Tibial nerve (tissue), 3 donors: ENCODE results near the gene PNMT.

Experiments
- CTCF ChIP-seq, 5 experiments: fragments of 200-600 bp in 3 of 5; fragments of 450-650 bp in 2 of 5; sonication (generic) in 3 of 5; IDR thresholded peaks; one replicate each; pipeline ENCODE4 v1.5.1; 2016 to 2019; ENCODE audit warnings: antibody characterized with exemption in 5 of 5, mild to moderate bottlenecking in 3 of 5, moderate library complexity in 2 of 5
- POLR2A ChIP-seq, 2 donors: fragments of 450-650 bp; IDR thresholded peaks; one replicate each; pipeline ENCODE4 v1.6.1; 2017; ENCODE audit warnings: antibody characterized with exemption in 2 of 2, mild to moderate bottlenecking in 2 of 2, moderate library complexity in 2 of 2

GRCh38 chr17:39701784-39702422, 33.6 kb downstream of the PNMT start:
- TF ChIP-seq CTCF (IDR thresholded peaks at IDR 0.05) (no peak), POLR2A (IDR thresholded peaks at IDR 0.05) (no peak)
